HCT116 (cell line): ENCODE data around the gene FNDC3B. TPM values are rescaled to one million over a fixed set of nuclear protein-coding genes. Genes with fewer than 3 reads are reported as not detected.

Experiments
- ATAC-seq: fragments of 200-7000 bp; cut with Tn5 transposase; 2 replicates; pipeline ENCODE4 v1.9.1; 2020; ENCODE audit warnings: mild to moderate bottlenecking, moderate library complexity
- BruUV-seq: library from RNA; stranded (reverse); fragments of 400-500 nt; replicated peaks from 2 replicates; lab custom pipeline; 2021; lab: Mats Ljungman, UMichigan
- CTCF ChIA-PET: fragments of 300-600 bp; sonication (Branson Sonifier 250); formaldehyde crosslinking; loops from one replicate; lab custom pipeline; 2021; ENCODE audit warnings: antibody characterized with exemption; lab: Charles Lee
- POLR2A ChIA-PET: fragments of 300-600, 350-600 bp; sonication (Branson Sonifier 250); formaldehyde crosslinking; loops from one replicate; lab custom pipeline; 2021; ENCODE audit warnings: antibody characterized with exemption; lab: Charles Lee
- RAD21 ChIA-PET, 2 experiments: fragments of 300-600 bp; sonication (Branson Sonifier 250); formaldehyde crosslinking; loops; one replicate each; lab custom pipeline; 2023; ENCODE audit warnings: low total read pairs in 2 of 2; ENCODE audit not compliant: uncharacterized antibody in 2 of 2, unreplicated experiment in 2 of 2, low non-redundant PET in 1 of 2; lab: Charles Lee
- DNase-seq: peaks from one replicate; pipeline ENCODE4 v3.0.0-alpha.2; 2010; ENCODE audit warnings: low read depth, low spot score
- H2AFZ ChIP-seq: fragments of 200-600 bp; shearing (Covaris generic), sonication (generic); 2 replicates; pipeline ENCODE4 v1.6.1; 2017; ENCODE audit warnings: low read depth, mixed run types, mixed read lengths, antibody characterized with exemption, low read length; ENCODE audit not compliant: poor library complexity, severe bottlenecking
- H3K27ac ChIP-seq: 2 replicates; pipeline ENCODE4 v1.5.1; 2012; ENCODE audit warnings: low read depth, low read length
- H3K27me3 ChIP-seq: fragments of 200-600 bp; sonication (generic); 2 replicates; pipeline ENCODE4 v1.6.1; 2016; ENCODE audit warnings: mixed run types, low read length, mixed read lengths; ENCODE audit not compliant: insufficient read depth
- H3K36me3 ChIP-seq, 2 experiments: fragments of 200-500 bp in 1 of 2; fragments of 200-600 bp in 1 of 2; sonication (Bioruptor generic) in 1 of 2; sonication (generic) in 1 of 2; 2 replicates each; pipeline versions ENCODE4 v1.5.1 to v1.6.1; 2014 to 2016; ENCODE audit warnings: low read length in 2 of 2, inconsistent platforms in 1 of 2, mixed read lengths in 1 of 2, mixed run types in 1 of 2; ENCODE audit not compliant: insufficient read depth in 2 of 2, control insufficient read depth in 1 of 2
- H3K4me1 ChIP-seq, 2 experiments: fragments of 200-600 bp in 1 of 2; sonication (generic) in 1 of 2; 2 replicates each; pipeline versions ENCODE4 v1.5.1 to v1.6.1; 2012 to 2017; ENCODE audit warnings: low read length in 2 of 2, inconsistent platforms in 1 of 2, mild to moderate bottlenecking in 1 of 2, mixed read lengths in 1 of 2, mixed run types in 1 of 2, moderate library complexity in 1 of 2; ENCODE audit not compliant: insufficient read depth in 2 of 2, control insufficient read depth in 1 of 2
- H3K4me2 ChIP-seq: fragments of 200-600 bp; sonication (generic); 2 replicates; pipeline ENCODE4 v1.6.1; 2017; ENCODE audit warnings: mixed run types, low read length, mixed read lengths
- H3K4me3 ChIP-seq, 2 experiments: fragments of 200-600 bp in 1 of 2; sonication (generic) in 1 of 2; replicated peaks in 1 of 2; 2 replicates each; pipeline ENCODE4 v1.5.1; 2011 to 2016; ENCODE audit warnings: low read length in 2 of 2, control low read depth in 1 of 2, low read depth in 1 of 2, mild to moderate bottlenecking in 1 of 2, mixed read lengths in 1 of 2, mixed run types in 1 of 2
- H3K79me2 ChIP-seq: fragments of 200-600 bp; sonication (generic); 2 replicates; pipeline ENCODE4 v1.6.1; 2017; ENCODE audit warnings: mild to moderate bottlenecking, mixed run types, low read length, moderate library complexity, mixed read lengths; ENCODE audit not compliant: insufficient read depth
- H3K9ac ChIP-seq: fragments of 200-600 bp; sonication (generic); 2 replicates; pipeline ENCODE4 v1.6.1; 2016; ENCODE audit warnings: low read length, mixed read lengths
- H3K9me2 ChIP-seq: fragments of 200-600 bp; sonication (generic), shearing (Covaris generic); 2 replicates; pipeline ENCODE4 v1.6.1; 2017; ENCODE audit warnings: mixed run types, mild to moderate bottlenecking, moderate library complexity; ENCODE audit not compliant: insufficient read depth
- H3K9me3 ChIP-seq, 2 experiments: fragments of 200-500 bp in 1 of 2; fragments of 200-600 bp in 1 of 2; sonication (Bioruptor generic) in 1 of 2; sonication (generic) in 1 of 2; 2 replicates each; pipeline ENCODE4 v1.6.1; 2014 to 2017; ENCODE audit warnings: low read length in 2 of 2, mixed read lengths in 2 of 2, inconsistent platforms in 1 of 2, low read depth in 1 of 2, mild to moderate bottlenecking in 1 of 2, mixed run types in 1 of 2, moderate library complexity in 1 of 2; ENCODE audit not compliant: control insufficient read depth in 1 of 2, insufficient read depth in 1 of 2
- H4K20me1 ChIP-seq: fragments of 200-600 bp; sonication (generic), shearing (Covaris generic); 2 replicates; pipeline ENCODE4 v1.6.1; 2017; ENCODE audit warnings: mixed run types, mild to moderate bottlenecking, moderate library complexity; ENCODE audit not compliant: insufficient read depth
- EZH2 ChIP-seq: fragments of 200-600 bp; sonication (generic); IDR thresholded peaks from 2 replicates; pipeline ENCODE4 v1.6.1; 2017; ENCODE audit warnings: antibody characterized with exemption, mixed run types
- FOSL1 ChIP-seq: IDR thresholded peaks from 2 replicates; pipeline ENCODE4 v1.6.1; 2012; ENCODE audit warnings: low read depth
- JUND ChIP-seq: IDR thresholded peaks from 2 replicates; pipeline ENCODE4 v1.6.1; 2012
- MAX ChIP-seq: IDR thresholded peaks from 2 replicates; pipeline ENCODE4 v1.6.1; 2012
- POLR2A ChIP-seq: IDR thresholded peaks from 2 replicates; pipeline ENCODE4 v1.7.0; 2011; ENCODE audit warnings: borderline replicate concordance; ENCODE audit not compliant: insufficient read depth, insufficient read length; ENCODE audit errors: extremely low read depth
- REST ChIP-seq: IDR thresholded peaks from 2 replicates; pipeline ENCODE4 v1.6.1; 2012; ENCODE audit warnings: low read depth
- SRF ChIP-seq: IDR thresholded peaks from 2 replicates; pipeline ENCODE4 v1.6.1; 2012; ENCODE audit warnings: low read depth
- YY1 ChIP-seq: IDR thresholded peaks from 2 replicates; pipeline ENCODE4 v1.6.1; 2011; ENCODE audit warnings: low read length, low read depth, moderate library complexity, mild to moderate bottlenecking; ENCODE audit not compliant: insufficient replicate concordance; ENCODE audit errors: extremely low read depth
- ZBTB33 ChIP-seq: IDR thresholded peaks from 2 replicates; pipeline ENCODE4 v1.6.1; 2011; ENCODE audit warnings: mild to moderate bottlenecking, low read length, moderate library complexity; ENCODE audit not compliant: insufficient replicate concordance; ENCODE audit errors: extremely low read depth
- intact Hi-C: fragments of 100-400 bp; cut with micrococcal nuclease; formaldehyde crosslinking; loops from 2 replicates; pipeline ENCODE4 v1.10.0; 2022
- total RNA-seq: library from RNA; stranded (reverse); gene quantifications from one replicate; pipeline ENCODE4 v1.2.1, GENCODE V29; 2021; ENCODE audit not compliant: unreplicated experiment

The FNDC3B gene
- total RNA-seq, 1 experiment from 2014 or later, result 45.7 TPM

GRCh38 chr3:172101107-172101506 is 61.7 kb downstream of the FNDC3B start (continued):
- TF ChIP-seq REST, result no peak
- TF ChIP-seq YY1, result no peak
- TF ChIP-seq ZBTB33, result no peak

- Histone ChIP-seq H4K20me1 (0 out of 2 replicates have a peak, but pooled peaks cover 8% of the 10 kb centered on the region), H3K9ac (no peak overlapping the region), H2AFZ (no peak overlapping the region), H3K4me2 (no peak overlapping the region), H3K27me3 (no peaks in the 10 kb centered on the region), H3K9me2 (no peaks in the 10 kb centered on the region), H3K79me2 (peaks cover 61% of the 10 kb centered on the region), H3K9me3 (no peaks in the 10 kb centered on the region), H3K4me3 (no peak overlapping the region), H3K27ac (no peak overlapping the region), H3K4me1 (peaks cover 0 to 7% of the 10 kb centered on the region in 2 experiments; a peak in 2 of 4 replicates), H3K36me3 (no peaks in the 10 kb centered on the region)
- BruUV-seq, result no TSS peak
- TF ChIP-seq SRF, result no peak
- TF ChIP-seq FOSL1, result no peak
- TF ChIP-seq EZH2, result no peak
- TF ChIP-seq MAX, result no peak
- TF ChIP-seq JUND, result no peak
- no peak for TF ChIP-seq POLR2A
- intact Hi-C loops, result no loop called here
- no peak for ATAC-seq
- ChIA-PET RAD21 (no interaction called here), CTCF (no interaction called here), POLR2A (no interaction called here)
- DNase-seq, result no peak
Observed at GRCh38 chr3:172102123-172102882, 62.9 kb downstream of the FNDC3B start.
